C4-2B (cell line): ENCODE data around the gene TMEM131L.

Source experiments
- H3K27ac ChIP-seq: fragments of 450-650 bp; 2 replicates; pipeline ENCODE4 v1.5.1; 2017
- CTCF ChIP-seq: fragments of 450-650 bp; conservative IDR thresholded peaks from 2 replicates; pipeline ENCODE4 v1.5.1; 2017; ENCODE audit warnings: mild to moderate bottlenecking
- ZFX ChIP-seq: fragments of 450-650 bp; IDR thresholded peaks from 2 replicates; pipeline ENCODE4 v1.6.1; 2017

TMEM131L gene

GRCh38 chr4:153421941-153422340 is 44.2 kb upstream of the TMEM131L start:
- no peak overlapping the region for H3K27ac ChIP-seq

GRCh38 chr4:153426207-153426885 is 39.8 kb upstream of the TMEM131L start:
- no peak overlapping the region for H3K27ac ChIP-seq
- TF ChIP-seq ZFX (no peak), CTCF (no peak)

More at GRCh38 chr4:153421941-153422340, 44.2 kb upstream of the TMEM131L start:
- no peak for TF ChIP-seq ZFX
- no peak for TF ChIP-seq CTCF

- TF ChIP-seq ZFX (no peak), CTCF (no peak)
Observed at GRCh38 chr4:153427363-153428071, 38.6 kb upstream of the TMEM131L start.

GRCh38 chr4:153428941-153429475 is 37.2 kb upstream of the TMEM131L start:
- no peak for TF ChIP-seq ZFX
- no peak for TF ChIP-seq CTCF
- no peak overlapping the region for H3K27ac ChIP-seq

More at GRCh38 chr4:153427363-153428071, 38.6 kb upstream of the TMEM131L start:
- no peak overlapping the region for H3K27ac ChIP-seq

- peak overlapping the region; percentile 30; the same call in 1 of the 2 replicates for H3K27ac ChIP-seq
Observed at GRCh38 chr4:153432965-153433753, 33.0 kb upstream of the TMEM131L start.

GRCh38 chr4:153433754-153434105 is 32.4 kb upstream of the TMEM131L start:
- TF ChIP-seq ZFX (no peak), CTCF (no peak)
- H3K27ac ChIP-seq = peak overlapping the region; percentile 30; the same call in 1 of the 2 replicates

More at GRCh38 chr4:153432965-153433753, 33.0 kb upstream of the TMEM131L start:
- TF ChIP-seq CTCF (peak; percentile 84), ZFX (no peak)
